Measurements from ENCODE around the gene P2RY2. TPM values are rescaled to one million over a fixed set of nuclear protein-coding genes. Genes with fewer than 3 reads are reported as not detected.
A peak's percentile ranks its signal among the peaks of the same experiment; 100 is the strongest.

Gene P2RY2
- total and polyA plus RNA-seq, 2 donors (not counting 1 experiment from before 2014, with no cell fraction given): 0.05 to 0.17 TPM

- no peaks in the 10 kb centered on the region for H3K79me2 ChIP-seq (ENCODE audit: control insufficient read depth, insufficient read depth, low read length)
- no peaks in the 10 kb centered on the region for H4K20me1 ChIP-seq (ENCODE audit: control insufficient read depth, extremely low read depth, insufficient read depth, low read length)
- DNase-seq (ENCODE audit: low read depth in 2 of 2): no peak
- no peaks in the 10 kb centered on the region for H3K27me3 ChIP-seq (ENCODE audit: control insufficient read depth, insufficient read depth, low read length)
- no peak for TF ChIP-seq CTCF (conservative IDR thresholded peaks at IDR 0.05 in 1 of 2, IDR thresholded peaks at IDR 0.05 in 1 of 2; ENCODE audit: low read depth in 1 of 2, low read length in 2 of 2)
- TF ChIP-seq EZH2 (IDR thresholded peaks at IDR 0.05; ENCODE audit: low read length, missing control alignments): no peak
- no peak overlapping the region for H3K27ac ChIP-seq (ENCODE audit: insufficient read depth, low read length)
- no peak overlapping the region for H3K4me3 ChIP-seq (replicated peaks in 1 of 4; ENCODE audit: control extremely low read depth in 1 of 4, insufficient read depth in 1 of 4, low read depth in 3 of 4, low read length in 4 of 4)
- no peaks in the 10 kb centered on the region for H3K9me3 ChIP-seq (ENCODE audit: control insufficient read depth, insufficient read depth, low read depth, low read length)
- H3K4me2 ChIP-seq (ENCODE audit: extremely low read depth, insufficient read depth, low read length): no peak overlapping the region
- no peak overlapping the region for H3K9ac ChIP-seq (ENCODE audit: insufficient read depth, low read length)
- no peak overlapping the region for H2AFZ ChIP-seq (ENCODE audit: low read length)
- H3K36me3 ChIP-seq (ENCODE audit: control insufficient read depth, insufficient read depth, low read length): no peaks in the 10 kb centered on the region
- peaks cover 5% of the 10 kb centered on the region for H3K4me1 ChIP-seq (ENCODE audit: control insufficient read depth, extremely low read depth, insufficient read depth, low read length)
Observed at GRCh38 chr11:73235236-73235786, 17.2 kb downstream of the P2RY2 start.

GRCh38 chr11:73236205-73236765 is 18.2 kb downstream of the P2RY2 start:
- Histone ChIP-seq H3K4me3 (replicated peaks in 1 of 4; ENCODE audit: control extremely low read depth in 1 of 4, insufficient read depth in 1 of 4, low read depth in 3 of 4, low read length in 4 of 4) (no peak overlapping the region), H3K27me3 (ENCODE audit: control insufficient read depth, insufficient read depth, low read length) (no peaks in the 10 kb centered on the region), H3K9ac (ENCODE audit: insufficient read depth, low read length) (no peak overlapping the region), H3K9me3 (ENCODE audit: control insufficient read depth, insufficient read depth, low read depth, low read length) (no peaks in the 10 kb centered on the region), H3K4me2 (ENCODE audit: extremely low read depth, insufficient read depth, low read length) (no peak overlapping the region), H3K79me2 (ENCODE audit: control insufficient read depth, insufficient read depth, low read length) (no peaks in the 10 kb centered on the region), H4K20me1 (ENCODE audit: control insufficient read depth, extremely low read depth, insufficient read depth, low read length) (no peaks in the 10 kb centered on the region), H3K27ac (ENCODE audit: insufficient read depth, low read length) (no peak overlapping the region), H2AFZ (ENCODE audit: low read length) (no peak overlapping the region), H3K36me3 (ENCODE audit: control insufficient read depth, insufficient read depth, low read length) (no peaks in the 10 kb centered on the region), H3K4me1 (ENCODE audit: control insufficient read depth, extremely low read depth, insufficient read depth, low read length) (peaks cover 6% of the 10 kb centered on the region)
- TF ChIP-seq CTCF (conservative IDR thresholded peaks at IDR 0.05 in 1 of 2, IDR thresholded peaks at IDR 0.05 in 1 of 2; ENCODE audit: low read depth in 1 of 2, low read length in 2 of 2) (no peak), EZH2 (IDR thresholded peaks at IDR 0.05; ENCODE audit: low read length, missing control alignments) (no peak)
- DNase-seq (ENCODE audit: low read depth in 2 of 2): no peak

- H3K9ac ChIP-seq (ENCODE audit: insufficient read depth, low read length): no peak overlapping the region
- no peak overlapping the region for H3K4me3 ChIP-seq (replicated peaks in 1 of 4; ENCODE audit: control extremely low read depth in 1 of 4, insufficient read depth in 1 of 4, low read depth in 3 of 4, low read length in 4 of 4)
- H2AFZ ChIP-seq (ENCODE audit: low read length): no peak overlapping the region
- no peak overlapping the region for H3K27ac ChIP-seq (ENCODE audit: insufficient read depth, low read length)
- no peaks in the 10 kb centered on the region for H3K36me3 ChIP-seq (ENCODE audit: control insufficient read depth, insufficient read depth, low read length)
- H4K20me1 ChIP-seq (ENCODE audit: control insufficient read depth, extremely low read depth, insufficient read depth, low read length): no peaks in the 10 kb centered on the region
- no peaks in the 10 kb centered on the region for H3K79me2 ChIP-seq (ENCODE audit: control insufficient read depth, insufficient read depth, low read length)
- H3K9me3 ChIP-seq (ENCODE audit: control insufficient read depth, insufficient read depth, low read depth, low read length): no peaks in the 10 kb centered on the region
- H3K4me1 ChIP-seq (ENCODE audit: control insufficient read depth, extremely low read depth, insufficient read depth, low read length): peaks cover 6% of the 10 kb centered on the region
- no peaks in the 10 kb centered on the region for H3K27me3 ChIP-seq (ENCODE audit: control insufficient read depth, insufficient read depth, low read length)
- peak in 1 of 2 donors; percentile 19 for DNase-seq (ENCODE audit: low read depth in 2 of 2)
- no peak overlapping the region for H3K4me2 ChIP-seq (ENCODE audit: extremely low read depth, insufficient read depth, low read length)
- TF ChIP-seq EZH2 (IDR thresholded peaks at IDR 0.05; ENCODE audit: low read length, missing control alignments) (no peak), CTCF (conservative IDR thresholded peaks at IDR 0.05 in 1 of 2, IDR thresholded peaks at IDR 0.05 in 1 of 2; ENCODE audit: low read depth in 1 of 2, low read length in 2 of 2) (peak; percentile 33 to 60)
Observed at GRCh38 chr11:73236854-73237253, 18.8 kb downstream of the P2RY2 start.
